HG02763 (cell line): ENCODE measurements around the gene SLC9A4.
"Not testable (repeated sequence)": the region's sequence is repeated elsewhere in the genome, so short reads cannot be mapped to it uniquely, and the experiment has no call there.

Experiments
- ATAC-seq: cut with Tn5 transposase; IDR thresholded peaks from one replicate; pipeline ENCODE4 v1.9.1; 2021; ENCODE audit warnings: mild to moderate bottlenecking, moderate library complexity; ENCODE audit not compliant: unreplicated experiment

The SLC9A4 gene

GRCh38 chr2:102544182-102544581, 71.2 kb downstream of the SLC9A4 start:
- no peak for ATAC-seq

GRCh38 chr2:102547462-102547861, 74.4 kb downstream of the SLC9A4 start:
- ATAC-seq = no peak

- ATAC-seq = no peak
Observed at GRCh38 chr2:102549027-102549426, 76.0 kb downstream of the SLC9A4 start.

GRCh38 chr2:102550151-102550550, 77.1 kb downstream of the SLC9A4 start:
- ATAC-seq = no peak

GRCh38 chr2:102551329-102552096, 78.5 kb downstream of the SLC9A4 start:
- ATAC-seq = no peak

- no peak for ATAC-seq
Observed at GRCh38 chr2:102553601-102554000, 80.6 kb downstream of the SLC9A4 start.

GRCh38 chr2:102558463-102558862, 85.4 kb downstream of the SLC9A4 start:
- ATAC-seq = no peak

- ATAC-seq = not testable (repeated sequence)
Observed at GRCh38 chr2:102562542-102562941, 89.5 kb downstream of the SLC9A4 start.

GRCh38 chr2:102575888-102576287, 102.9 kb downstream of the SLC9A4 start:
- no peak for ATAC-seq

GRCh38 chr2:102578376-102578775, 105.3 kb downstream of the SLC9A4 start:
- ATAC-seq = no peak

- ATAC-seq = no peak
Observed at GRCh38 chr2:102581911-102582310, 108.9 kb downstream of the SLC9A4 start.

- no peak for ATAC-seq
Observed at GRCh38 chr2:102582845-102583244, 109.8 kb downstream of the SLC9A4 start.
